Endothelial cell (in vitro differentiated cells): ENCODE results near the gene TSPEAR. TPM values are rescaled to one million over a fixed set of nuclear protein-coding genes. Genes with fewer than 3 reads are reported as not detected.

Source experiments
- DNase-seq: peaks from one replicate; pipeline ENCODE4 v3.0.0; 2021; ENCODE audit warnings: low spot score
- H3K27ac Mint-ChIP-seq: one replicate; pipeline ENCODE4 v1.8.0; 2021; ENCODE audit warnings: mixed read lengths, inconsistent platforms; ENCODE audit not compliant: unreplicated experiment
- H3K27me3 Mint-ChIP-seq: one replicate; pipeline ENCODE4 v1.8.0; 2021; ENCODE audit warnings: mild to moderate bottlenecking, moderate library complexity, mixed read lengths, inconsistent platforms; ENCODE audit not compliant: unreplicated experiment
- H3K36me3 Mint-ChIP-seq: one replicate; pipeline ENCODE4 v1.8.0; 2021; ENCODE audit warnings: mild to moderate bottlenecking, low read depth, mixed read lengths, inconsistent platforms; ENCODE audit not compliant: unreplicated experiment
- H3K4me1 Mint-ChIP-seq: one replicate; pipeline ENCODE4 v1.8.0; 2021; ENCODE audit warnings: mild to moderate bottlenecking, mixed read lengths, inconsistent platforms; ENCODE audit not compliant: unreplicated experiment
- H3K4me3 Mint-ChIP-seq: one replicate; pipeline ENCODE4 v1.8.0; 2021; ENCODE audit warnings: mild to moderate bottlenecking, mixed read lengths, inconsistent platforms; ENCODE audit not compliant: unreplicated experiment
- H3K9me3 Mint-ChIP-seq: one replicate; pipeline ENCODE4 v1.8.0; 2021; ENCODE audit warnings: mixed read lengths, inconsistent platforms; ENCODE audit not compliant: unreplicated experiment
- CTCF ChIP-seq: fragments of 200-600 bp; sonication (generic); IDR thresholded peaks from one replicate; pipeline ENCODE4 v1.5.0; 2021; ENCODE audit warnings: antibody characterized with exemption; ENCODE audit not compliant: unreplicated experiment
- total RNA-seq: library from RNA; stranded (reverse); fragmentation: NEBNext Ultra II Directional; extraction: Animal tissue kit (Norgen Biotek cat#: 25700); gene quantifications from one replicate; pipeline ENCODE4 v1.2.1, GENCODE V29; 2021; ENCODE audit not compliant: unreplicated experiment

TSPEAR gene
- total RNA-seq, 1 donor from 2014 or later: not detected

GRCh38 chr21:44609193-44609592 lies 102.2 kb downstream of the TSPEAR start:
- no peak for DNase-seq
- Mint-ChIP-seq H3K4me1 (no peaks in the 10 kb centered on the region), H3K27me3 (peaks cover 6% of the 10 kb centered on the region), H3K9me3 (peaks cover 12% of the 10 kb centered on the region), H3K27ac (no peak overlapping the region), H3K36me3 (peaks cover 13% of the 10 kb centered on the region), H3K4me3 (no peak overlapping the region)
- TF ChIP-seq CTCF: no peak

- Mint-ChIP-seq H3K9me3 (peaks cover 6% of the 10 kb centered on the region), H3K4me1 (no peaks in the 10 kb centered on the region), H3K36me3 (peaks cover 5% of the 10 kb centered on the region), H3K4me3 (no peak overlapping the region), H3K27ac (no peak overlapping the region), H3K27me3 (peaks cover 6% of the 10 kb centered on the region)
- no peak for DNase-seq
- TF ChIP-seq CTCF: no peak
Observed at GRCh38 chr21:44606495-44606894, 104.9 kb downstream of the TSPEAR start.

DNA sequence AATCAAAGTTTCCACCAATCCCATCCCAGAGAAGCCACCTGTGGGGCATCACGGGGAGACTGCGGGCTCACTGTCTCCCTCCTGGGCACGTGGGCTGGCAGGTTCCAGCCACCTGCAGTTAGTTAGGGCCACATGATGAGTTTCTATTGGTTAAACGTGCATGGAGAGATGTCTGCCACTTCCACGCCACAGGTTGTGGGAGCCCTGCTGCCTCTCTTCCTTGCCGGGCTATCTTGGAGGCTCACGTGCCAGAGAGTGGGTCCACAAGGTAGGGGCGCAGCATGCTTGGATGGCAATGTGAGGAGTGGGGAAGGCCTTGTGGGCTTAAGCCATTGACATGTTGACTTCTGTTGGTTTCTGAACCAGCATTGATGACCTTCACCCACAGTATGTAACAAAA lies 107.5 kb downstream of the TSPEAR start:
- H3K27ac Mint-ChIP-seq: no peak overlapping the region
- DNase-seq: no peak
- no peaks in the 10 kb centered on the region for H3K9me3 Mint-ChIP-seq
- no peaks in the 10 kb centered on the region for H3K36me3 Mint-ChIP-seq
- peaks cover 9% of the 10 kb centered on the region for H3K27me3 Mint-ChIP-seq
- no peak for TF ChIP-seq CTCF
- H3K4me3 Mint-ChIP-seq: no peak overlapping the region
- no peaks in the 10 kb centered on the region for H3K4me1 Mint-ChIP-seq

GRCh38 chr21:44603109-44603875 lies 108.1 kb downstream of the TSPEAR start:
- no peak overlapping the region for H3K27ac Mint-ChIP-seq
- H3K4me3 Mint-ChIP-seq: no peak overlapping the region
- H3K27me3 Mint-ChIP-seq: peaks cover 9% of the 10 kb centered on the region
- no peaks in the 10 kb centered on the region for H3K4me1 Mint-ChIP-seq
- DNase-seq: no peak
- no peak for TF ChIP-seq CTCF
- H3K9me3 Mint-ChIP-seq: no peaks in the 10 kb centered on the region
- no peaks in the 10 kb centered on the region for H3K36me3 Mint-ChIP-seq

- Mint-ChIP-seq H3K36me3 (no peaks in the 10 kb centered on the region), H3K27me3 (peaks cover 9% of the 10 kb centered on the region), H3K27ac (no peak overlapping the region), H3K4me3 (no peak overlapping the region), H3K4me1 (peaks cover 3% of the 10 kb centered on the region), H3K9me3 (no peaks in the 10 kb centered on the region)
- no peak for DNase-seq
- no peak for TF ChIP-seq CTCF
Observed at GRCh38 chr21:44602463-44602850, 108.9 kb downstream of the TSPEAR start.
